Measurements from ENCODE around the gene FAM187B.
A peak's percentile ranks its signal among the peaks of the same experiment; 100 is the strongest.

Gene FAM187B

DNA sequence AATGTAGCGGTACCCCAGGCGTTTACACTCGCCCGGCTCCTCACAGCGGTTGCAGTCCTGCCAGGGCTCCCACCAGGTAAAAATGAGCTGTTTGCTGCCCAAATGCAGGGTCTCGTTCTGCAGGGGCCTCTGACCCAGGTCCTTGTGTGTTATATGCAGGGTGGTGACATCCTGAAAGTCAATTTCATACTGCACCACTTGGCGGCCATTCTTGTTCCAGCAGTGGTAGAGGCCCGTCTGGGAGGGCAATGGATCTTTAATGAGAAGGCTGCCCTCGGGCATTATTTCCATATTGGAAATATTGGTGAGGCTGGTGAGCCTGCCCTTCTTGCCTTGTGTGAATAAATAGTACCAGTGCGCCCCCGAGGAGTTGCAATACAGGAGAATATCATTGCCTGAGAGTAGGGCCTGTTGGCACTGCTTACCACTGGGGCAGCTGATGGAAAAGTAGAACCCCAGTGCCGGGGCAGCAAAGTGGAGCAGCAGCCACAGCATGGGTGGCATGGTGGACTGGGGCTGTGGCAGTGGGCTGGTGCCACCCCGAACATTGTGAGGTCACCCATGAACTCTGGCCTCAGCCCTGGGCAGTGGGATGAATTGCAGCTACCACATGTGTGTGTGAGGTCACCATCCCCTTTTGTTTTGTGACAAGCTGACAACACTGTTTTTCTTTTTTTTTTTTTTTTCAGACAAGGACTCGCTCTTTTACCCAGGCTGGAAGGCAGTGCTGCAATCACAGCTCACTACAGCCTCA lies at the start of gene FAM187B:
FAM187B (minus strand) TSS at position 563 of the 754 bp plus-strand sequence; CDS start at position 504, 59 bp downstream.
- DNase-seq (ENCODE audit: low spot score): no peak

DNA sequence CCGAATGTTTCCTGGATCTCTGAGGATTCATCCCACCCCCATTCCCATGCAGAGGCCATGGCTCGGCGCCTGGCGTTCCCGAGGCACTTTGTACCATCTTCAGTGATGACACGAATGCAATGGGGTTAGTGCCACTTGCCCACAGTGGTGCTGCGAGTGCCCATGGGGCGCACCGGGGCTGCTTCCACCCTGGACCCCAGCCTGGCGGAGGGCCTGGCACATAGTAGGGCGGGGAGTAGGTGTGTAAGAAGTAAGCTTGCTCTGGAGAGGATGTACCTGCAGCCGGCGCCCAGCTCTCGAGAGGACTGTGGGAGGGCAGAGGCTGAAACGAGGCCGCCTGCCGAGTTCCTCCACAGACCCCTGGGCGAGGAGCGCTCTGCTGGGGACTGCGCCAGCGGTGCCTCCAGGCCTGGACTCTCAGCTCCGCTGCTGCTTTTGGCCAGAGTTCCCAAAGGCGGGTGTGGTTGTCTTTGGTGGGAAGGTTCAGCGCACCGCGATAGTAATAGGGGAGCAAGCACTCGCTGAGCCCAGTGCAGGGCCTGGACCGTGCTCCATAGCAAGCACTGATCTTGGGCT lies 48.3 kb upstream of the FAM187B start:
- DNase-seq (ENCODE audit: low spot score): no peak

DNA sequence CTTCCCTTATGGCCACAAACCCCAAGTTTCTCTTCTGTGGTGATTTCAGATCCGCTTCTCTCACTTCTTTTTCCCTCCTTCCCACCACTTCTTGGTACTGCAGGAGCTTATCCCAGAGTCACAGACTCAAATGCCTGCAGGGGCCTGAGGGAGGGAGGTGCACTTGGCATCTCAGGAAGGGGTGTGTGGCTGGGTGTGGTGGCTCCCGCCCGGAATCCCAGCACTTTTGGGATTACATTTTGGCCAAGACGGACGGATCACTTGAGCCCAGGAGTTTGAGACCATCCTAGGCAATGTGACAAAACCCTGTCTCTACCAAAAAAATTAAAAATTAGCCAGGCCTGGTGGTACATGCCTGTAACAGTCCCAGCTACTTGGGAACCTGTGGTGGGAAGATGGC lies 45.8 kb upstream of the FAM187B start:
- no peak for DNase-seq (ENCODE audit: low spot score)

DNA sequence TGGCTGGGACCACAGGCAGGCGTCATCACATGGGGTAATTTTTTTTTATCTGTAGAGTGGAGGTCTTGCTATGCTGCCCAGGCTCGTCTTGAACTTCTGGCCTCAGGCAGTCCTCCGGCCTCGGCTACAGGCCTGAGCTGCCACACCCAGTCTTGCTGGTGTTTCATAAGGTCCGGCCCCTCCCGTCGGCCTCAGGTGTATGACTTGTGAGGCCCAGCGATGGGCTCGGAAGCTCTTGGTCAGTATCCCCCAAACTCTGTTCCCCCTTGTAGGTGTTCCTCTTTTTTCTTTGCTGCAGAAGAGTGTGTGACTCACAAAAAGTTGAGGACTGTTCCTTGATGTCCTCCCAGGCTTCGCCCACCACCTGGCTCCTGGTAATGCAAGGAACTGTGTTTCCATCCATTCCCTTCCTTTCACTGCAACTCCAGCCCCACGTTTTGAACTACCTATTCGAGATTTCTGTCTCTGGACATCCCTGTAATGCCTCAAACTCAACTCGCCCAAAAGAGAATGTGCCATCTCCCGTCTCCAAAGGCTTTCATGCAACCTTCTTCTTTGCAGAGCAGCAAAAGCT lies 45.2 kb upstream of the FAM187B start:
- DNase-seq (ENCODE audit: low spot score): no peak

DNA sequence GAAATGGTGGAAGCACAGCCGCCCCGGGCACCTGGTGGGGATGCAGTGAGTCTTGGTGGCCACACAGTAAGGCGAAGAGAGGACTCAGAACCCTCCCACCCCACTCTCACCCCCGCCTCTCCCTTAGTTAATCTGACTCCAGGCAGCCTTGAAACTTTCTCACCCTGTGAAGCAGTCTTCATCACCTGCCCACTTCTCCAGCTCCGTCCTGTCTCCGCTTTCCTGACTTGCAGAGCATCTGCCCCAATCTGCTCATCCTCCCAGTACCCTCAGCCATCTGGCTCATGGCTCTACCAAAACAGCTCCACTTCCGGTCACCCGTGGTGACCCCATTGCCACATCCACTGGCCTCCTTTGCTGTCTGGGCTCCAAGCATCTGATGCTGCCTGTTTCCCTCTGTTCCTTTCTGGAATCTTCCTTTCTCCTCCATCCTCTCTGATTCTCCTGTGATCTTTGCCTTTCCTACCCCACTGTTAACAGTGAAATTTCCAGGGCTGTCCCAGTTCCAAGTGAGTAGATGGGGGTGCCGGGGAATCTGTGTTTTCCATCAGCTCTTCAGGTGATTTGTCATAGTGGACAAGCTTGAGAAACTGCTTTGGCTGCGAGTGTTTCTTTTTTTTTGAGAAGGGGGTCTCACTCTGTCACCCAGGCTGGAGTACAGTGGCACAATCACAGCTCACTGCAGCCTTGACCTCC lies 44.6 kb upstream of the FAM187B start:
- no peak for DNase-seq (ENCODE audit: low spot score)

DNA sequence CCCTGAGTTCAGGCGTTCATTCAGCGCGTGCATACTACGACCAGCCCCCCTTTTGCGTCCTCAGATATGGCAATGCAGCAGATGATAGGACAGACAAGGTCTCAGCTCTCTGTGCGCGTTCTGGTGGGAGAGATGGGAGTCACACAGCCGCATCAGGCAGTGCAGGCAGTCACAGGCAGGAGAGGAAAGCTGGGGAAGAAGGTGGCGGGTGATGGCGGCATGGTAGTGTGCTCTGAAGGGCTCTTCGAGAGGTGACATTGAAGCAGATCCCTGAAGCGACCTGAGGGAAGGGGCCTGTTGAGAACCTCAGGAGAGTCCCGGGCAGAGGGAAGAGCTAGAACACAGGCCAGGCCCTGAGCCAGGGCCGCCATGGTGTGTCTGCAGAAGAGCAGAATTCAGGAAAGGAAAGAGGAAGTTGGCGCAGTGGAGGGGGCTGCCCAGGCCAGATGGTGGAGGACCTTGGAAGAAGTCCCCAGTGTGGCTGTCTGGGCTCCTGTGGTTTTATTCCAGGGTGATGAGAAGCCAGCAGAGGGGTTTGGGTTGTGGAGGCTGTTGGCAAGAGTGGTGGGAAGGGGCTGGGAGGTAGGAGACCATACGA lies 43.7 kb upstream of the FAM187B start:
- DNase-seq (ENCODE audit: low spot score): no peak

DNA sequence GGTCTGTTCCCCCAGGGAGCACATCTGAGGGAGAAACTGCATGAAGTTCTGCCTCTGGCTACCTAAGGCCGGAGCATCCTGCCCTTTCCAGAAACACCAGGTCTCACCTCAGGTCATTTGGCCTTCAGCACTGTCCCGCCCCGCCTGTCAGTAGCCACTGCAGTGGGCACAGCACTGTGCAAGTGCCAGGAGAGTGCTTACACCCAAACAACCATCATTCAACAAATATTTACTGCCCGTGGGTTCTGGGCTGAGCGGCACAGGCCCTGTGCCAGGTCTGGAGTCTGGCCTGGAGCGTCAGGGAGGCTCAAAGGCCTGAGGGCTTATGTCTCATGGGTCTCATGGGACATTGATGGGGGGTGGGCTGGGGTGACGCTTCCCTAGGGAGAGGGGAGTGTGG lies 43.0 kb upstream of the FAM187B start:
- DNase-seq (ENCODE audit: low spot score): no peak

DNA sequence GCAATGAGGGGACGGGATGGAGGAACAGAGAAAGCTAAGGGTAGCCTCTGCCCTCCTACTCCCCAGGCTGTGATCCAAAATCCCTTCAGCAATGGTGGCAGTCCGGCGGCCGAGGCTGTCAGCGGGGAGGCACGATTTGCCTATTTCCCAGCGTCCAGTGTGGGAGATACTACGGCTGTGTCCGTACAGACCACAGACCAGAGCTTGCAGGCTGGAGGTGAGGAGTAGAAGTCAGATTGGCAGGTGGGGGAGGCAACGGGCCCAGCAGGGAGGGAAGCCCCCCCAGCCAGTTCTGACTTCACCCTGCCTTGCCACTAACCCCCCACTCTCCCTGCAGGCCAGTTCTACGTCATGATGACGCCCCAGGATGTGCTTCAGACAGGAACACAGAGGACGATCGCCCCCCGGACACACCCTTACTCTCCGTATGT lies 41.9 kb upstream of the FAM187B start:
- DNase-seq (ENCODE audit: low spot score): no peak

DNA sequence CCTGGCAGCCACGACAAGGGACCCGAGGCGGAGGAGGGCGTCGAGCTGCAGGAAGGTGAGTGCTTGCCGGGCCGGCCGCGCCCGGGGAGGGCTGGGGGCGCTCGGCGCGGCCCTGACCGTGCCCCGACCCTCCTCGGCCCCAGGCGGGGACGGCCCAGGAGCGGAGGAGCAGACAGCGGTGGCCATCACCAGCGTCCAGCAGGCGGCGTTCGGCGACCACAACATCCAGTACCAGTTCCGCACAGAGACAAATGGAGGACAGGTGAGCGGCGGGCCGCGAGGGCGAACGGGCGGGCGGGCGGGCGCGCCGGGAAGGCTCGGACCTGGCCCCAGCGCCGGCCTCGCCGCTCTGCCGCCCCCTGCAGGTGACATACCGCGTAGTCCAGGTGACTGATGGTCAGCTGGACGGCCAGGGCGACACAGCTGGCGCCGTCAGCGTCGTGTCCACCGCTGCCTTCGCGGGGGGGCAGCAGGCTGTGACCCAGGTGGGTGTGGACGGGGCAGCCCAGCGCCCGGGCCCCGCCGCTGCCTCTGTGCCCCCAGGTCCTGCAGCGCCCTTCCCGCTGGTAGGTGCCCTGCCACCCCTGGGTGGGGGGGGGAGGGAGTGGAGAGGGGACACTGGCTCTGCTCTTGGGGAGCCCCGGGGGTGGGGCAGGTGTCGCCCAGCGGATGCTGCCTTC lies 41.0 kb upstream of the FAM187B start:
- peak; percentile 77 for DNase-seq (ENCODE audit: low spot score)

DNA sequence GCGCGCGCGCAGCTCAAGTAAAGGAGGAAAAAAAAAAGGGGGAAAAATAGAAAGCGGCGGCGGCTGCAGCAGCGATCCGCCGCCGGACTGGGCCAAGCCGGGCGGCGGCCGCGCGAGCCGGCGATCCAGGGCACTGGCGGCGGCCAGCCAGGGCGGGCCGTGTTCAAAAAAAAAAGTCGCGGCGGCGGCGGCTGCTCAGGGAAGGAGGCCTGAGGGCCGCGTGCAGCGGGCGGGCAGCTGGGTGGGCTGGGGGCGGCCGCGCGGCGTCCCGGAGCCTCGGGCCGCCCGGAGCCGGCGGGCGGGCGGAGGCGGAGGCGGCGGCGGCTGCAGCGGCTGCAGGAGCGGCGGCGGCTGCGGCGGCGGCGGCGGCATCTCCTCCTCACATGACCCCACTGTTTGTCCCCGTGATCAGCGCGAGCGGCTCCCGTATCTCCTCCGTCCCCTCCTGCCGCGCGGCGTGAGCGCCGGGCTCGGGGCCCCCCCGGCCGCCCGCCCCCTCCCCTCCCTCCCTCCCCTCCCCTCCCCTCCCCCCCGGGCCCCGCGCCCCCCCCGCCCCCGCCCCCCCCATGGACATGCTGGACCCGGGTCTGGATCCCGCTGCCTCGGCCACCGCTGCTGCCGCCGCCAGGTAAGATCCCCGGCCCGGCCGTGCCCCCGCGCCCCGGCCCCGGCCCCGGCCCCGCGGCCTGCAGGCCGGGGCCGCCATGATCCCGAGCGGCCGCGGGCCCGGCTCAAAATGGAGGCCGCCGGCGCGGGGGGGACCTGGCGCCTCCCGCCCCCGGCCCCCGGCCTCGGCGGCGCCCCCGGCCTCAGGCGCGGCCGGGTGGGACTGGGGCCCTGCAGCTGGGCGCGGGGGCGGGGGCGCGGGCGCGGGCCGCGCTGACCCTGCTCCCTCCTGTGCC lies 40.2 kb upstream of the FAM187B start, which contains the start of gene USF2:
USF2 (plus strand) TSS at position 427 of the 902 bp plus-strand sequence; CDS start at position 567, 140 bp downstream.
- DNase-seq (ENCODE audit: low spot score): peak; percentile 56

DNA sequence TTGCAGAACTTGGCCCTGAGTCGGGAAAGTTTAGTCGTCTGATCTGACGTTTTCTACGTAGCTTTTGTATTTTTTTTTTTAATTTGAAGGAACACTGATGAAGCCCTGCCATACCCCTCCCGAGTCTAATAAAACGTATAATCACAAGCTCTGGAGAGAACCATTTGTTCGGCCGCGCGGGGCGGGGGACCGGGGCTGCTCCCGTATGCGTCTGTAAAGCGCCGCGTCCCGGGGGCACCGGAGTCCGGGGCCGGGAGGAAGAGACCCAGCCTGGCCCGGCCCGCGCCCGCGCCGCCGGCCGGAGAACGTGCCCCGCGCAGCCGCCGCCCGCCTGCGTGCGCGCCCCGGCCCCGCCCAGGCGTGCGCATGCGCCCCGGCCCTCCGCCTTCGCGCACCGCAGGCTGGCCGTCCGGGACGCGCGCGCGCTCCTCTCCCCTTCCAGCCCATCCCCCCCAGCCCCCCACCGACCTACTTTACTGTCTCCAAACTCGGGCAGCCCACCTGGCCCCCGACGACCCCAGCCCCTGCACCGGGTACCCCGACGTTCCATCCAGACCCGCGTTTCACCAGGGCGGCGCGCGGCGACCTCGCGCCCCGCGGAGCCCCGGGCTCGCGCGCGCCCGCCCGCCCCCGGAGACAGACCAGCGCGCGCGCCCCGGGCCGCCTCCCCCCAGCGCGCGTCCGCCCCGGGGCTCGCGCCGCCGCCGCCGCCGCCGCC lies 39.4 kb upstream of the FAM187B start:
- DNase-seq (ENCODE audit: low spot score): peak; percentile 72

DNA sequence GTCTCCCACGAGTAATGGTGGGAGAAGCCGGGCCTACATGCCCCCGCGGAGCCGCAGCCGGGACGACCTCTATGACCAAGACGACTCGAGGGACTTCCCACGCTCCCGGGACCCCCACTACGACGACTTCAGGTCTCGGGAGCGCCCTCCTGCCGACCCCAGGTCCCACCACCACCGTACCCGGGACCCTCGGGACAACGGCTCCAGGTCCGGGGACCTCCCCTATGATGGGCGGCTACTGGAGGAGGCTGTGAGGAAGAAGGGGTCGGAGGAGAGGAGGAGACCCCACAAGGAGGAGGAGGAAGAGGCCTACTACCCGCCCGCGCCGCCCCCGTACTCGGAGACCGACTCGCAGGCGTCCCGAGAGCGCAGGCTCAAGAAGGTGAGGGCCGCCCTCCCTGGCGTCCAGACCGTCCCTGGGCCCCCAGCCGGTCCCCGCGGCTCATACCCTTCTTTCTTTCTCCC lies 38.8 kb upstream of the FAM187B start:
- DNase-seq (ENCODE audit: low spot score): peak; percentile 22

DNA sequence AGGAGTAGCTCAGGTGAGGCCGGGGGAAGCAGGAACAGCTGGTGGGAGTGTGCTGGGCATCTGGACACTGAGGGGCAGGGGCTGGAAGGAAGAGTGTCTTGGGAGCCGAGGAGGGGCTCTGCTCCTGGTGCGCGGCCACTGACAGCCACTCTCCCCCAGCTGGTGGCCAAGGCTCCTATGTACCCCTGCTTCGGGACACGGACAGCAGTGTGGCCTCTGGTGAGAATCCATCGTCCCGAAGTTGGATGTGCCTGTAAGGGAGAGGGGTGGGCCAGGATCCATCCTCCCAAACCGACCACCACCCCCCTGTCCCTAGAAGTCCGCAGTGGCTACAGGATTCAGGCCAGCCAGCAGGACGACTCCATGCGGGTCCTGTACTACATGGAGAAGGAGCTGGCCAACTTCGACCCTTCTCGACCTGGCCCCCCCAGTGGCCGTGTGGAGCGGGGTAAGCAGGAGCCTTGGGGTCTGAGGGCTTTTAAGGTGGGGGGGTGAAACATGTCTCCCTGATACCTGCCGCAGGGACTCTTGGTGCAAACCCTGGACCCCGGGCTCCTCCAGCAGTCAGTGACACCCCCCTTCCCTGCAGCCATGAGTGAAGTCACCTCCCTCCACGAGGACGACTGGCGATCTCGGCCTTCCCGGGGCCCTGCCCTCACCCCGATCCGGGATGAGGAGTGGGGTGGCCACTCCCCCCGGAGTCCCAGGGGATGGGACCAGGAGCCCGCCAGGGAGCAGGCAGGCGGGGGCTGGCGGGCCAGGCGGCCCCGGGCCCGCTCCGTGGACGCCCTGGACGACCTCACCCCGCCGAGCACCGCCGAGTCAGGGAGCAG lies 38.2 kb upstream of the FAM187B start:
- no peak for DNase-seq (ENCODE audit: low spot score)

DNA sequence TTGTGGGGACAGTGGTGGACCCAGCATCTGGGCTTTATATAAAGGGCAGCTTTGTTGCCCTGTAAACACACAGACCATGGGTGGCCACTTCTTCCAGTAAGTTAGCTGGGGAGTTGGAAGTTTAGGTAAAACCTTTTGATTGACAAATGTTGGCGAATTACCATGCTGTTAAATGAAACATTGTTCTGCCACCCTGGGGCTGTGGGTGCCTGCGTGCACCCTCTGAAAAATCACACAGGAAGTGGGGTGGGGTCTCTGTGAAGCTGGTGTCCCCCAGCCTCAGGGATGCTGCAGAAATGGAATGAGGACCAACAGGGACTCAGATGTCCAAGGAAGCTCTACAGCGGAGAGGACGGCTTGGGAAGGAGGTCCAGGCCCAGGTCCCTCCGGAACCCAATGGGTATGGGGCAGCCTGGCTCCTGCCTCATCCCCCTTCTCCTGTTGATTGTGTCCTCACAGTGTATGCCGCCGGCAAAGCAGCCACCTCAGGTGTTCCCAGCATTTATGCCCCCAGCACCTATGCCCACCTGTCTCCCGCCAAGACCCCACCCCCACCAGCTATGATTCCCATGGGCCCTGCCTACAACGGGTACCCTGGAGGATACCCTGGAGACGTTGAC lies 37.5 kb upstream of the FAM187B start:
- DNase-seq (ENCODE audit: low spot score): no peak

DNA sequence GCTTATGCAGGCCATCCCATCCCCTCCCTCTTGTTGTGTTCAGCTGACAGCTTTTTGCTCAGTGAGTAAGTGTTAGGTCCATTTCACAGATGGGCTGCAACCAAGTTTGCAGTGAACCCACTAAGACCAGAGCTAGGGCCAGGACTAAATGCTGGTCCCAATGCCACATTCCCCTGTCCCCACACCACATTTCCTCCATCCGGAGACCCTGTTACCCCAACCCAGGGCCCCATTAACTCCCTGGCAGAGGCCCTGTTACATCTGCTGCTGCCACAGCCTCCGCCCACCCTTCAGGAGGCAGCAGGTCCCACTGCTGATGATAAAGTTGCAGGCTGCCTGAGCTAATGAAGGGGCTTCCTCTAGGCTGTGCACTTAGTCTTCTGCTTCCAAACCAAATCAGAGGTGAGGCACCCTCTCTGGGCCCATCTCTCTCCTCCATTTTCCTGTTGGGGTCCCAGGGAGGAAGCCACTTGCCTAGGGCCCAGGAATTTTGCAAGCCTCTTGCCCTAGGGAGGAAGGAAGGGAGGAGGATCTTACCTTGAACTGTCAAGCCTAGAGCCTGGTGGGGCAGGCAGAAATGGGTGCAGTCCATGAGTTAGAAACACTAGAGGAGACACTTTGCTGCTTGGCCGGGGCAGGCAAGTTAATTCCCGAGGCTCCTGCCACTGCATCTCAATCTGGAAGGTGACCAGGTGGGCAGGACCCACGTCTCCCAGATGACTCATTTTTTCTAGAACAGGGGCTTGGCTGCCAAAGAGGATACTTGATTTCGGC lies 36.8 kb upstream of the FAM187B start:
- DNase-seq (ENCODE audit: low spot score): no peak

DNA sequence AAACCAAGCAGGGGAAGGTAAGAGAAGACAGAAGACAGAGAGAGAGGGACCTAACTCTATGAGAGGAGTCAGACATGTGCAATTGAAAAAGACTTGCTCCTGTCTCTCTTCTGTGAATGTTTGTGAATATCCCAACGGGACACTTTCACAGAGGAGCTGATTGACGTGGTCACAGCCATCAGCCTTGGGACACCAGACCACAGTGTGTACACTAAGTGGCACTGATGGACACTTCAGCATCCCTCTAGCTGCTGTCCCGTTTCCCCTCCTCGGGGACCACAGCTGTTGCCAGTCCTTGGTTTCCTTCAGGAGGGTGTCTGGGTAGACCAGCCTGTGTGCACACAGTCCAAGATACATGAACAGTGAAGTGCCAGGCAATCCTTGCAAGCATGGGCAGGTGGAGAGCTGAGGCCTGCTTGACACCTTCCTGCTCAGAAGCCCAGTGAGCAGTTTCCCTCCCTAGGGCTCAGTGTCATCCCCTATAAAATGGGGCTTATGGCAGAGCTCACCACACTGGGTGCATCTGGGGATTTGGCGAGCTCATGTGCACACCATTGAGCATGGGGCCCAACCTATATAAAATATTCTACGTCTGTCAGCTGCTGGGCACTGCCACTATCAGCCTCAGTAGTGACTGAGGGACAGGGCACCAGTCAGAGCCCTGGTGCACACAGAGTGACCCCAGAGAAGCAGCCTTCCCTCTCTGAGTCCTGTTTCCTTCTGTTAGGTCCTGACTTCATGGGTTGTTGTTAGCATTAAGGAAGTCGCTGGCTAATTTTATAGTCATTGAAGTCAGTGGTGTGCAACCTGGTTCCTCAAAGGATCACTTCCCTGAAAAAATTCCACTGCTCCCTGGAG lies 36.0 kb upstream of the FAM187B start:
- no peak for DNase-seq (ENCODE audit: low spot score)

Data from CD4-positive, alpha-beta T cell treated with Interleukin-15 for 4 hours (primary cell).